ENCODE data around the gene ROBO1. TPM values are rescaled to one million over a fixed set of nuclear protein-coding genes. Genes with fewer than 3 reads are reported as not detected.

Gene ROBO1
- polyA plus RNA-seq, 1 donor (not counting 4 experiments of a cell fraction or from before 2014, with no cell fraction given): 27.1 TPM

- dilution Hi-C loops (cut with MboI; ENCODE audit: extremely low pct_ligation_motif_present, low sequenced_read_pairs): no loop called here
- Histone ChIP-seq H3K79me2 (ENCODE audit: control insufficient read depth, insufficient read depth, low read length) (no peaks in the 10 kb centered on the region), H3K9me3 (ENCODE audit: control insufficient read depth, low read depth, low read length) (no peaks in the 10 kb centered on the region), H3K27ac (ENCODE audit: control insufficient read depth, insufficient read depth, low read length) (no peak overlapping the region), H3K4me1 (ENCODE audit: control insufficient read depth, extremely low read depth, insufficient read depth, low read length) (no peaks in the 10 kb centered on the region), H4K20me1 (ENCODE audit: control insufficient read depth, extremely low read depth, insufficient read depth, low read length) (no peaks in the 10 kb centered on the region), H3K4me3 (ENCODE audit: control insufficient read depth in 2 of 3, extremely low read depth in 1 of 3, insufficient read depth in 2 of 3, low read depth in 1 of 3, low read length in 3 of 3) (no peak overlapping the region), H3K4me2 (ENCODE audit: control insufficient read depth, extremely low read depth, insufficient read depth, low read depth, low read length) (no peak overlapping the region), H3K9me1 (ENCODE audit: control insufficient read depth, extremely low read depth, insufficient read depth, low read length) (no peaks in the 10 kb centered on the region), H2AFZ (ENCODE audit: control insufficient read depth, low read length) (no peak overlapping the region), H3K36me3 (ENCODE audit: control insufficient read depth in 2 of 2, extremely low read depth in 1 of 2, insufficient read depth in 2 of 2, low read length in 2 of 2) (no peaks in the 10 kb centered on the region), H3K27me3 (ENCODE audit: control insufficient read depth, extremely low read depth, insufficient read depth, low read length) (no peaks in the 10 kb centered on the region), H3K9ac (ENCODE audit: control insufficient read depth, extremely low read depth, insufficient read depth, low read length) (no peak overlapping the region)
- TF ChIP-seq EZH2 (IDR thresholded peaks at IDR 0.05; ENCODE audit: low read length) (no peak), CTCF (optimal IDR thresholded peaks at IDR 0.05 in 1 of 3, IDR thresholded peaks at IDR 0.05 in 1 of 3, conservative IDR thresholded peaks at IDR 0.05 in 1 of 3; ENCODE audit: extremely low read depth in 1 of 3, insufficient read depth in 2 of 3, low read length in 3 of 3) (no peak)
- no peak for DNase-seq (ENCODE audit: low read depth, low spot score)
- no peak for FAIRE-seq
These were observed 41.0 kb downstream of the ROBO1 start for GRCh38 chr3:79726786-79727185.

GRCh38 chr3:79724206-79724605 lies 43.6 kb downstream of the ROBO1 start:
- H3K36me3 ChIP-seq (ENCODE audit: control insufficient read depth in 2 of 2, extremely low read depth in 1 of 2, insufficient read depth in 2 of 2, low read length in 2 of 2): no peaks in the 10 kb centered on the region
- H3K9ac ChIP-seq (ENCODE audit: control insufficient read depth, extremely low read depth, insufficient read depth, low read length): no peak overlapping the region
- no peak overlapping the region for H3K27ac ChIP-seq (ENCODE audit: control insufficient read depth, insufficient read depth, low read length)
- no peak overlapping the region for H2AFZ ChIP-seq (ENCODE audit: control insufficient read depth, low read length)
- H4K20me1 ChIP-seq (ENCODE audit: control insufficient read depth, extremely low read depth, insufficient read depth, low read length): no peaks in the 10 kb centered on the region
- no peaks in the 10 kb centered on the region for H3K9me3 ChIP-seq (ENCODE audit: control insufficient read depth, low read depth, low read length)
- dilution Hi-C loops (cut with MboI; ENCODE audit: extremely low pct_ligation_motif_present, low sequenced_read_pairs): no loop called here
- TF ChIP-seq EZH2 (IDR thresholded peaks at IDR 0.05; ENCODE audit: low read length) (no peak), CTCF (optimal IDR thresholded peaks at IDR 0.05 in 1 of 3, IDR thresholded peaks at IDR 0.05 in 1 of 3, conservative IDR thresholded peaks at IDR 0.05 in 1 of 3; ENCODE audit: extremely low read depth in 1 of 3, insufficient read depth in 2 of 3, low read length in 3 of 3) (no peak)
- no peaks in the 10 kb centered on the region for H3K4me1 ChIP-seq (ENCODE audit: control insufficient read depth, extremely low read depth, insufficient read depth, low read length)
- H3K4me2 ChIP-seq (ENCODE audit: control insufficient read depth, extremely low read depth, insufficient read depth, low read depth, low read length): no peak overlapping the region
- DNase-seq (ENCODE audit: low read depth, low spot score) (no peak), FAIRE-seq (no peak)
- no peaks in the 10 kb centered on the region for H3K9me1 ChIP-seq (ENCODE audit: control insufficient read depth, extremely low read depth, insufficient read depth, low read length)
- no peaks in the 10 kb centered on the region for H3K79me2 ChIP-seq (ENCODE audit: control insufficient read depth, insufficient read depth, low read length)
- H3K4me3 ChIP-seq (ENCODE audit: control insufficient read depth in 2 of 3, extremely low read depth in 1 of 3, insufficient read depth in 2 of 3, low read depth in 1 of 3, low read length in 3 of 3): no peak overlapping the region
- H3K27me3 ChIP-seq (ENCODE audit: control insufficient read depth, extremely low read depth, insufficient read depth, low read length): no peaks in the 10 kb centered on the region
